Uterus (tissue), 4 donors: ENCODE results near the gene PPP1R9A. TPM values are rescaled to one million over a fixed set of nuclear protein-coding genes. Genes with fewer than 3 reads are reported as not detected.

ENCODE experiments used
- DNase-seq, 2 donors: peaks; one replicate each; pipeline ENCODE4 v3.0.0-alpha.2; 2019 to 2020
- H3K27ac ChIP-seq, 2 donors: fragments of 200-600 bp; sonication (generic); 1 replicate in 1 of 2; 2 replicates in 1 of 2; pipeline ENCODE4 v1.5.1; 2016 to 2018
- H3K27me3 ChIP-seq, 2 donors: fragments of 200-600 bp; sonication (generic); one replicate each; pipeline ENCODE4 v1.5.1; 2018 to 2019; ENCODE audit warnings: control low read depth in 1 of 2
- H3K36me3 ChIP-seq, 2 donors: fragments of 200-600 bp; sonication (generic); one replicate each; pipeline ENCODE4 v1.5.1; 2019; ENCODE audit warnings: control low read depth in 1 of 2
- H3K4me1 ChIP-seq, 2 donors: fragments of 200-600 bp; sonication (generic); one replicate each; pipeline ENCODE4 v1.5.1; 2018 to 2019; ENCODE audit warnings: control low read depth in 1 of 2
- H3K4me3 ChIP-seq, 2 donors: fragments of 200-600 bp; sonication (generic); 1 replicate in 1 of 2; 2 replicates in 1 of 2; pipeline ENCODE4 v1.5.1; 2018 to 2019; ENCODE audit warnings: mild to moderate bottlenecking in 1 of 2
- H3K9me3 ChIP-seq, 2 donors: fragments of 200-600 bp; sonication (generic); one replicate each; pipeline ENCODE4 v1.5.1; 2019; ENCODE audit warnings: control low read depth in 1 of 2
- POLR2A ChIP-seq, 2 donors: fragments of 450-650 bp; IDR thresholded peaks; one replicate each; pipeline ENCODE4 v1.6.1; 2016; ENCODE audit warnings: antibody characterized with exemption in 2 of 2, mild to moderate bottlenecking in 1 of 2, moderate library complexity in 1 of 2
- intact Hi-C: fragments of 100-400 bp; cut with DNase I; formaldehyde crosslinking; loops from one replicate; pipeline ENCODE4 v1.15.1; 2023; ENCODE audit warnings: low total_unique reads
- total RNA-seq, 4 donors: library from RNA; depleted of rRNA in 3 of 4; stranded (reverse); fragments of >200 nt in 3 of 4; gene quantifications; one replicate each; pipeline versions ENCODE4 v1.1.0 to v1.2.4, GENCODE V29; 2014 to 2023
- TF ChIP-seq, protein P1 (sequence below), 4 experiments: fragments of 200-600 bp in 2 of 4; fragments of 450-650 bp in 2 of 4; sonication (generic) in 2 of 4; IDR thresholded peaks; one replicate each; pipeline ENCODE4 v1.5.1; 2016 to 2019; ENCODE audit warnings: antibody characterized with exemption in 4 of 4, mild to moderate bottlenecking in 2 of 4, moderate library complexity in 1 of 4
- donor health status: DM: yes; HTN: yes; CAD: no.

PPP1R9A gene
- total RNA-seq, 4 donors from 2014 or later = 5.3 to 39.6 (median 15.0) TPM

DNA sequence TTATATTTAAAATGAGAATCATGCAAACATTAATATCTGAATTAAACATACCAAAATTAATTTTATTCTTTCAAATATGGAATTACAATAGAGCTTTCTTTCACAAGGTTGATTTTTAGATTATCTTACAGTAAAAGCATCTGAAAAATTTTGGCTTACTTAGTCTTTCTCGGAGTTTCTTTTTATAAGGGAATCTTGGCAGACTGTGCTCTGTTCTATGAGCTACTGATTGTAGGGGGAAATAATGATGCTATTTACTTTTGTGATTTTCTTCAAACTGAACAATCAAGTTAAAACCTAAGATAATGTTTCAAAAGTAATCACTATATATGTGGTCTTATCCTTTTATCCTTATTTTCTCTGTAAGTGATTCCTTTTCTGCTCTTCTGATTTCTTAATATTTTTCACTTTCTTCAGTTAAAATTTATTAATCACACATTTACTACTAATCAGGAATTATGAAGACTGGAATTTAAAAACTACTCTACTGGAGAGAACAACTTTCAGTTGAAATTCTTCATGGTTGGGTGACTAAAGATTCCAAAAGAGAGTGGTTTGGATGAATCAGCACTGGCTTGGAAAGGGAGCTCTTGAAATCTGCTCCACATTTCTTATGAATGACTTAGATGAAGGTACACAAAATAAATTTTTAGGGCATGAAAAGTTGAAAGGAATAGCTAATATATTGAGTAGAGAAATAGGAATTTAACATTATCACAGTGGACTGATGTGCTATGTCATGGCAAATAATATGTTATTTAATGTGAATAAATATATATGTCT lies 103.9 kb downstream of the PPP1R9A start:
- no peak for DNase-seq
- H3K4me1 ChIP-seq = no peaks in the 10 kb centered on the region
- no peak overlapping the region for H3K27ac ChIP-seq
- H3K4me3 ChIP-seq = no peak overlapping the region
- intact Hi-C loops = no loop called here
- no peaks in the 10 kb centered on the region for H3K9me3 ChIP-seq
- no peaks in the 10 kb centered on the region for H3K27me3 ChIP-seq
- TF ChIP-seq, protein P1, sequence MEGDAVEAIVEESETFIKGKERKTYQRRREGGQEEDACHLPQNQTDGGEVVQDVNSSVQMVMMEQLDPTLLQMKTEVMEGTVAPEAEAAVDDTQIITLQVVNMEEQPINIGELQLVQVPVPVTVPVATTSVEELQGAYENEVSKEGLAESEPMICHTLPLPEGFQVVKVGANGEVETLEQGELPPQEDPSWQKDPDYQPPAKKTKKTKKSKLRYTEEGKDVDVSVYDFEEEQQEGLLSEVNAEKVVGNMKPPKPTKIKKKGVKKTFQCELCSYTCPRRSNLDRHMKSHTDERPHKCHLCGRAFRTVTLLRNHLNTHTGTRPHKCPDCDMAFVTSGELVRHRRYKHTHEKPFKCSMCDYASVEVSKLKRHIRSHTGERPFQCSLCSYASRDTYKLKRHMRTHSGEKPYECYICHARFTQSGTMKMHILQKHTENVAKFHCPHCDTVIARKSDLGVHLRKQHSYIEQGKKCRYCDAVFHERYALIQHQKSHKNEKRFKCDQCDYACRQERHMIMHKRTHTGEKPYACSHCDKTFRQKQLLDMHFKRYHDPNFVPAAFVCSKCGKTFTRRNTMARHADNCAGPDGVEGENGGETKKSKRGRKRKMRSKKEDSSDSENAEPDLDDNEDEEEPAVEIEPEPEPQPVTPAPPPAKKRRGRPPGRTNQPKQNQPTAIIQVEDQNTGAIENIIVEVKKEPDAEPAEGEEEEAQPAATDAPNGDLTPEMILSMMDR (IDR thresholded peaks at IDR 0.05) = no peak
- no peak for TF ChIP-seq POLR2A (IDR thresholded peaks at IDR 0.05)
- H3K36me3 ChIP-seq = no peaks in the 10 kb centered on the region

DNA sequence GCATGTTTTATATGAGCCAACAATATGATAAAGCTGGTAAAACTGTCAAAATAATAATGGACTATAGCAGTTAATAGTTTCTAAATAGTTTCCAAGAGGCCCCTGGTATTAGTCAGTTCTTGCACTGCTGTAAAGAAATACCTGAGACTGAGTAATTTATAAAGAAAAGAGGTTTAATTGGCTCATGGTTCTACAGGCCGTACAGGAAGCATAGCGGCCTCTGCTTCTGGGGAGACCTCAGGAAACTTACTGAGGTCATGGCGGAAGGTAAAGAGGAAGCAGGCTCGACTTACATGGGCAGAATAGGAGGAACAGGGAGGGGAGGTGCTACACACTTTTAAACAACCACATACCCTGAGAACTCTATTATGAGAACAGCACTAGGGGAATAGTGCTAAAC lies 104.6 kb downstream of the PPP1R9A start:
- H3K9me3 ChIP-seq = no peaks in the 10 kb centered on the region
- no peaks in the 10 kb centered on the region for H3K27me3 ChIP-seq
- no peak for TF ChIP-seq POLR2A (IDR thresholded peaks at IDR 0.05)
- TF ChIP-seq, protein P1 (IDR thresholded peaks at IDR 0.05) = no peak
- no peaks in the 10 kb centered on the region for H3K4me1 ChIP-seq
- no peak for DNase-seq
- intact Hi-C loops = no loop called here
- no peaks in the 10 kb centered on the region for H3K36me3 ChIP-seq
- no peak overlapping the region for H3K27ac ChIP-seq
- no peak overlapping the region for H3K4me3 ChIP-seq

DNA sequence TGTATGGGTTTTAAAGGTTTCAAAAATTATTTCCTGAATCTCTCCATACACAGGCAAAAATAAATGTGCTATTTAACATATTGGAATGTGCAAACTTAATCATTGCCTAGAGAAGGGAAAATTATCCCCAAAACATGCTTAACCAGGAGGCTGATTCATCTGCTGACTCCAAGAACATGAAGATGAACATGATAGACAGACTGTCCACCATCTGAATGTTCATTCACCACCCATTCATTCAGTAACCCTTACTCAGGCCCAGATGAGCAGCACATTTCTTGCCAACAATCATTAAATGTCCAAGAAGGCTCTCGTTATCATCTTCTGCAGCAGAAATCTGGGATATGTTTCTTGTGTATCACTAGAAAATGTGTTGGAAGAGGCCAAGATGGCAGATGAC lies 110.6 kb downstream of the PPP1R9A start:
- no peak for DNase-seq
- Histone ChIP-seq H3K4me3 (no peak overlapping the region), H3K27ac (no peak overlapping the region), H3K27me3 (no peaks in the 10 kb centered on the region), H3K36me3 (no peaks in the 10 kb centered on the region), H3K9me3 (no peaks in the 10 kb centered on the region), H3K4me1 (no peaks in the 10 kb centered on the region)
- TF ChIP-seq, protein P1 (IDR thresholded peaks at IDR 0.05) = no peak
- TF ChIP-seq POLR2A (IDR thresholded peaks at IDR 0.05) = no peak
- intact Hi-C loops = no loop called here

DNA sequence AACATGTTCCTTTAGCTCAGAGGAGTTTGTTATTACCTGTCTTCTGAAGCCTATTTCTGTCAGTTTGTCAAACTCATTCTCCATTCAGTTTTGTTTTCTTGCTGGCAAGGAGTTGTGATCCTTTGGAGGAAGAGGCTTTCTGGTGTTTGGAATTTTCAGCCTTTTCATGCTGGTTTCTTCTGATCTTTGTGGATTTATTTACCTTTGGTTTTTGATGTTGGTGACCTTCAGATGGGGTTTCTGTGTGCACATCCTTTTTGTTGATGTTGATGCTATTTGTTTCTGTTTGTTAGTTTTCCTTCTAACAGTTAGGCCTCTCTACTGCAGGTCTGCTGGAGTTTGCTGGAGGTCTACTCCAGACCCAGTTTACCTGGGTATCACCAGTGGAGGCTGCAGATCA lies 118.6 kb downstream of the PPP1R9A start:
- Histone ChIP-seq H3K4me1 (no peaks in the 10 kb centered on the region), H3K4me3 (no peak overlapping the region), H3K36me3 (no peaks in the 10 kb centered on the region), H3K27ac (no peak overlapping the region), H3K9me3 (no peaks in the 10 kb centered on the region), H3K27me3 (no peaks in the 10 kb centered on the region)
- intact Hi-C loops = no loop called here
- no peak for TF ChIP-seq POLR2A (IDR thresholded peaks at IDR 0.05)
- TF ChIP-seq, protein P1 (IDR thresholded peaks at IDR 0.05) = no peak
- DNase-seq = no peak

DNA sequence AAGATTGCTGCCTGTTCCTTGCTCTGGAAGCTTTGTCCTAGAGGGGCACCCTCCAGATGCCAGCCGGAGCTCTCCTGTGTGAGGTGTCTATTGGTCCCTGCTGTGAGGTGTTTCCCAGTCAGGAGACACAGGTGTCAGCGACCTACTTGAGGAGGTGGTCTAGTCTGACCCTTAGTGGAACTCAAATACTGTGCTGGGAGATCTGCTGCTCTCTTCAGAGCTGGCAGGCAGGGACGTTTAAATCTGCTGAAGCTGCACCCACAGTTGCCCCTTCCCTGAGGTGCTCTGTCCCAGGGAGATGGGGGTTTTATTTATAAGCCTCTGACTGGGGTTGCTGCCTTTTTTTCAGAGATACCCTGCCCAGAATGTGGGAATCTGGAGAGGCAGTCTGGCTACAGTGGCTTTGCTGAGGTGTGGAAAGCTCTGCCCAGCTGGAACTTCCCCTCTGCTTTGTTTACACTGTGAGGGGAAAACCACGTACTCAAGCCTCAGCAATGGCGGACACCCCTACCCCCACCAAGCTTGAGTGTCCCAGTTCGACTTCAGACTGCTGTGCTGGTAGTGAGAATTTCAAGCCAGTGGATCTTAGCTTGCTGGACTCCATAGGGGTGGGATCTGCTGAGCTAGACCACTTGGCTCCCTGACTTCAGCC lies 119.2 kb downstream of the PPP1R9A start:
- TF ChIP-seq POLR2A (IDR thresholded peaks at IDR 0.05) = no peak
- TF ChIP-seq, protein P1 (IDR thresholded peaks at IDR 0.05) = no peak
- no peak overlapping the region for H3K27ac ChIP-seq
- no peak for DNase-seq
- H3K27me3 ChIP-seq = no peaks in the 10 kb centered on the region
- H3K4me3 ChIP-seq = no peak overlapping the region
- no peaks in the 10 kb centered on the region for H3K4me1 ChIP-seq
- H3K36me3 ChIP-seq = no peaks in the 10 kb centered on the region
- intact Hi-C loops = no loop called here
- H3K9me3 ChIP-seq = no peaks in the 10 kb centered on the region
